Vagina (tissue), 2 donors: ENCODE results near the gene SOX14.

Experiments
- POLR2A ChIP-seq, 2 donors: fragments of 450-650 bp; IDR thresholded peaks; one replicate each; pipeline ENCODE4 v1.6.1; 2017; ENCODE audit warnings: antibody characterized with exemption in 2 of 2, mild to moderate bottlenecking in 2 of 2, moderate library complexity in 2 of 2
- POLR2AphosphoS5 ChIP-seq, 2 donors: sonication (generic); formaldehyde crosslinking; IDR thresholded peaks; one replicate each; pipeline ENCODE4 v1.9.0; 2017; ENCODE audit warnings: antibody characterized with exemption in 2 of 2, mild to moderate bottlenecking in 2 of 2, low read depth in 1 of 2; ENCODE audit not compliant: insufficient read depth in 1 of 2
- TF ChIP-seq, protein P1 (sequence below), 3 experiments: fragments of 450-650 bp in 2 of 3; fragments of 200-600 bp in 1 of 3; sonication (generic) in 1 of 3; IDR thresholded peaks; one replicate each; pipeline ENCODE4 v1.5.1; 2017 to 2019; ENCODE audit warnings: antibody characterized with exemption in 3 of 3, mild to moderate bottlenecking in 2 of 3, moderate library complexity in 2 of 3

DNA sequence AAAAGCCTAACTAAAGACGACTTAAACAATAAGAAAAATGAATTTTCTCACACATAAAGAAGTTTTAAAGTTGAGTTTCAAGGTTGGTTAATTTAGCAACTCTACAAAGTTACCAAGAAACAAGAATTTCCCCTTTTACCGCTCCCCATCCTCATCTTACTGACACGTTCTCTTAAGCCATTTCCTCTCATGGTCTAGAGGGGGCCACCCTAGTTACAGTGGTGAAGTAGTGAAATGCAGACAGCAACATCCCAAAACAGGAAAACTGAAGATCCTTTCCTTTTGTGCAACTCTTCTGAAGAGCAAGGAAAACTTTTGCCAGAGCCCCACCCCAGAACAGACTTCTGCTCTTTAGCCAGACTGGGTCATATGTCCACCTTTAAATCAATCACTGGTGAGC is 17.3 kb upstream of the SOX14 start:
- TF ChIP-seq, protein P1, sequence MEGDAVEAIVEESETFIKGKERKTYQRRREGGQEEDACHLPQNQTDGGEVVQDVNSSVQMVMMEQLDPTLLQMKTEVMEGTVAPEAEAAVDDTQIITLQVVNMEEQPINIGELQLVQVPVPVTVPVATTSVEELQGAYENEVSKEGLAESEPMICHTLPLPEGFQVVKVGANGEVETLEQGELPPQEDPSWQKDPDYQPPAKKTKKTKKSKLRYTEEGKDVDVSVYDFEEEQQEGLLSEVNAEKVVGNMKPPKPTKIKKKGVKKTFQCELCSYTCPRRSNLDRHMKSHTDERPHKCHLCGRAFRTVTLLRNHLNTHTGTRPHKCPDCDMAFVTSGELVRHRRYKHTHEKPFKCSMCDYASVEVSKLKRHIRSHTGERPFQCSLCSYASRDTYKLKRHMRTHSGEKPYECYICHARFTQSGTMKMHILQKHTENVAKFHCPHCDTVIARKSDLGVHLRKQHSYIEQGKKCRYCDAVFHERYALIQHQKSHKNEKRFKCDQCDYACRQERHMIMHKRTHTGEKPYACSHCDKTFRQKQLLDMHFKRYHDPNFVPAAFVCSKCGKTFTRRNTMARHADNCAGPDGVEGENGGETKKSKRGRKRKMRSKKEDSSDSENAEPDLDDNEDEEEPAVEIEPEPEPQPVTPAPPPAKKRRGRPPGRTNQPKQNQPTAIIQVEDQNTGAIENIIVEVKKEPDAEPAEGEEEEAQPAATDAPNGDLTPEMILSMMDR (IDR thresholded peaks at IDR 0.05), result no peak
- TF ChIP-seq POLR2AphosphoS5 (IDR thresholded peaks at IDR 0.05; ENCODE audit: insufficient read depth in 1 of 2, low read depth in 1 of 2) (no peak), POLR2A (IDR thresholded peaks at IDR 0.05) (no peak)
